ENCODE results near the gene PSD2.

Gene PSD2

DNA sequence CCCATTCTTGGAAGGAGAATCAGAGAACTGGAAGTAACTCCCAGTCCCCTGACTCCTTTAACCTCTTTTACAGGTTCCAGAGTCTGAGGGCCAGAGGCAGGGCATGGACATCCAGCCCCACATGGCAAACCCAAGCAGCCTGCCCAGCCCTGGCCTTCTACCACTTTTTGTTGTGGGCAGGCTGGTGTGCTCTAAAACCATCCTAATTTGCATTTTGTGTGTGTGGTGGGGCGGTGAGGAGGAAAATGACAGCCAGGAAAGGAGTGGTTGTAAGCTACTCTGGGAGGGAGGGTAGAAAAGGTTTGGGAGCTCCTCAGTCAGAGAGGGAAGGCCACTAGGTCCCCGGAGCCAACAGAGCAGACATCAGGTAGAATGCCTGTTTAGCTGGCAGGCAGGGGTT is 90.6 kb downstream of the PSD2 start:
- no peak for TF ChIP-seq POLR2AphosphoS5 (IDR thresholded peaks at IDR 0.05; ENCODE audit: low read depth, low read length)
- TF ChIP-seq FOXP2 (optimal IDR thresholded peaks at IDR 0.05; ENCODE audit: borderline replicate concordance, extremely low read depth, extremely low read length, insufficient read depth) = no peak
- TF ChIP-seq TAF1 (IDR thresholded peaks at IDR 0.05; ENCODE audit: borderline replicate concordance, insufficient read depth, low read length) = no peak
- no peak for TF ChIP-seq REST (IDR thresholded peaks at IDR 0.05; ENCODE audit: insufficient read depth in 1 of 2, low read depth in 2 of 2, low read length in 2 of 2)
- TF ChIP-seq SIN3A (IDR thresholded peaks at IDR 0.05; ENCODE audit: borderline replicate concordance, insufficient read depth, low read length) = no peak

DNA sequence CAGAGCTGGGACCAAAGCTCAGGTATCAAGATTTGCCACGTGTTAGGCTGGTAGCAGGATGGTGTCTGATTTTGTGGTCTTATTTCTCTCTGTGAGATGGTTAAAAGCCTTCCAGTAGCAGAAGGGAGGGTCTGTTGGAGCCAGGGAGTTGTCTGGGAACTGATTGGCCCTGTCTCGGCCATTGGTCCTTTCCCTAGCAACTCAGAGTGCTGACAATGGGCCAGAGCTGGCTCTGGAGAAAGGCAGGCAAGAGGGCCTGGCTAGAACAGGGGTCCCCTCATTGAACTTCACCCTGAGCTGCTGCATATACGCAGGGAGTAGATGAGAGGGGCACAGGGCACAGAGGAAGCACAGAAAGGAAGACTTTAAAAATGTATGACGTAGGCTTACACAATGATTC is 92.8 kb downstream of the PSD2 start:
- no peak for TF ChIP-seq FOXP2 (optimal IDR thresholded peaks at IDR 0.05; ENCODE audit: borderline replicate concordance, extremely low read depth, extremely low read length, insufficient read depth)

GRCh38 chr5:139889410-139889809 is 93.8 kb downstream of the PSD2 start:
- TF ChIP-seq POLR2AphosphoS5 (IDR thresholded peaks at IDR 0.05; ENCODE audit: low read depth, low read length) (no peak), SIN3A (IDR thresholded peaks at IDR 0.05; ENCODE audit: borderline replicate concordance, insufficient read depth, low read length) (no peak), TAF1 (IDR thresholded peaks at IDR 0.05; ENCODE audit: borderline replicate concordance, insufficient read depth, low read length) (no peak), FOXP2 (optimal IDR thresholded peaks at IDR 0.05; ENCODE audit: borderline replicate concordance, extremely low read depth, extremely low read length, insufficient read depth) (no peak), REST (IDR thresholded peaks at IDR 0.05; ENCODE audit: insufficient read depth in 1 of 2, low read depth in 2 of 2, low read length in 2 of 2) (no peak)

- no peak for TF ChIP-seq TAF1 (IDR thresholded peaks at IDR 0.05; ENCODE audit: borderline replicate concordance, insufficient read depth, low read length)
- no peak for TF ChIP-seq POLR2AphosphoS5 (IDR thresholded peaks at IDR 0.05; ENCODE audit: low read depth, low read length)
- TF ChIP-seq REST (IDR thresholded peaks at IDR 0.05; ENCODE audit: insufficient read depth in 1 of 2, low read depth in 2 of 2, low read length in 2 of 2) = no peak
- no peak for TF ChIP-seq SIN3A (IDR thresholded peaks at IDR 0.05; ENCODE audit: borderline replicate concordance, insufficient read depth, low read length)
Observed at GRCh38 chr5:139893873-139894272, 98.3 kb downstream of the PSD2 start.
